Adrenal gland (tissue), 5 donors: ENCODE measurements around the gene CYLC2.

ENCODE experiments used
- CTCF ChIP-seq, 6 experiments: fragments of 450-650 bp in 4 of 6; fragments of 200-600 bp in 2 of 6; sonication (generic) in 1 of 6; IDR thresholded peaks; 1 replicate in 5 of 6; 2 replicates in 1 of 6; pipeline versions ENCODE4 v1.5.1 to v1.8.0; 2016 to 2021; ENCODE audit warnings: antibody characterized with exemption in 6 of 6, mild to moderate bottlenecking in 2 of 6, moderate library complexity in 1 of 6
- POLR2A ChIP-seq, 2 donors: fragments of 450-650 bp; IDR thresholded peaks; one replicate each; pipeline ENCODE4 v1.6.1; 2017; ENCODE audit warnings: antibody characterized with exemption in 2 of 2, mild to moderate bottlenecking in 2 of 2, moderate library complexity in 1 of 2
- donor health status: DM: no; HTN: no; CAD: no.

- TF ChIP-seq CTCF (IDR thresholded peaks at IDR 0.05) (no peak), POLR2A (IDR thresholded peaks at IDR 0.05) (no peak)
Observed at GRCh38 chr9:102950346-102950745, 44.8 kb upstream of the CYLC2 start.
